ENCODE data around the gene CD22. TPM values are rescaled to one million over a fixed set of nuclear protein-coding genes. Genes with fewer than 3 reads are reported as not detected.
"Not testable (repeated sequence)": the region's sequence is repeated elsewhere in the genome, so short reads cannot be mapped to it uniquely, and the experiment has no call there.

Gene CD22
- total RNA-seq = 0.70 TPM
- long read RNA-seq = 0 reads

GRCh38 chr19:35328851-35329285 is at the start of gene CD22:
CD22 (plus strand) TSS chr19:35329187; CDS start chr19:35332041, 2,854 bp downstream.
- DNase-seq (ENCODE audit: low spot score) = no peak
- intact Hi-C loops (cut with DNase I) = no loop called here

GRCh38 chr19:35279374-35279773 is 49.6 kb upstream of the CD22 start:
- no peak for DNase-seq (ENCODE audit: low spot score)
- intact Hi-C loops (cut with DNase I) = no loop called here

DNA sequence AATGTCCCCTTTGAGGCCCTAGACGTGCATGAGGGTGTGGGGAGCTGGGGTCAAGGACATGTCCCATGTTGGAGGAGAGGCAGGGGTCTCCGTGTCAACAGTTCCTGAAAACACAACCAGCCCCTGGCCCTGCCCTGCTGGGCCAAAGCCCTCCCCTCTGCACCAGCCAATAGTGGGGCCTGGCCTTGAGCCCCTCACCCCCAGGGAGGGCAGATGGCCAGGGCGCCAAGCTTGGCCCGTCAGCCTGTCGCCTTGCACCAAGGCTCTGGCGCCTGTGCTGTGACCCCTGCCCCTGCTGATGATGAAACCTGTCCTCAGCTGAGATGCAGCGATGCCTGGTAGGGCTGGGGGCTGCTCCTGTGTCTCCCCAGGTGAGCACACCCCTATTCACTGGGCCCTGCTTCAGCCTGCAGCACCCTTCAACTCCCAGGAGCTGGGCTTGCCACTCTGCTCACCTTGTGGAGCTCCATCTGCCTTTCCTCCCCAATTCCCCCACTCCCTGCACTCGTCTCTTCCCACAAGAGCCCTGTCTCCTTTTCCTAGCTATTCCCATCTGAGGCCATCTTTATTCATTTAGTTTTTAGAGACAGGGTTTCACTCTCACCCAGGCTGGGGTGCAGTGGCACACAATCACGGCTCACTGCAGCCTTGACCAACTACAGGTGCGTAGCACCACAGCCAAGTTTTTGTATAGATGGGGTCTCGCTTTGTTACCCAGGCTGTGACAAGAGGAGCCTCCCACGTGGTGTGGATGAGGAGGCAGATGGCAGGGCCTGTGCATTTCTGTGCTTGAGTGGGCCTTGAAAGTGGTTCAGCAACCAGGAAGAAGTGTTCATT is 48.8 kb upstream of the CD22 start:
- no peak for DNase-seq (ENCODE audit: low spot score)
- intact Hi-C loops (cut with DNase I) = no loop called here

GRCh38 chr19:35281303-35281702 is 47.7 kb upstream of the CD22 start:
- intact Hi-C loops (cut with DNase I) = no loop called here

GRCh38 chr19:35284153-35285094 is 44.6 kb upstream of the CD22 start:
- DNase-seq (ENCODE audit: low spot score) = no peak
- intact Hi-C loops (cut with DNase I) = no loop called here

More at GRCh38 chr19:35281303-35281702, 47.7 kb upstream of the CD22 start:
- DNase-seq (ENCODE audit: low spot score) = no peak

DNA sequence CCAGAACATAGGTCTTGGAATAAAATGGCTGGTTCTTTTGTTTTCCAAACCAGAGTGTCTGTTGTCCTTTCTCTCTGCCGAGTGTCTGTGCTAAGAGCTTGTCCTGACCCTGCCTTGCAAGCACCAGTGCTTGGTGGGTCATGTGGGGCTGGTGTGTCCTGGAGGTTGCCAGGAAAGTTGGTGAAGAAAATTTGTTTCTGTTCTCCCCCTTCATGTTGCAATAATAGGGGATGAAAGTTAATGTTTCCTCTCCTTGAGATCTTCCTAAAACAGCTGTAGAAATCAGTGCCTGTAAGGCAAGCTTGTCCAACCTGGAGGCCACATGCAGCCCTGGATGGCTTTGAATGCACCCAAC is 43.9 kb upstream of the CD22 start:
- intact Hi-C loops (cut with DNase I) = no loop called here

GRCh38 chr19:35285465-35285864 is 43.5 kb upstream of the CD22 start:
- intact Hi-C loops (cut with DNase I); DNase-seq (ENCODE audit: low spot score): not testable (repeated sequence)

More for the DNA sequence above, 43.9 kb upstream of the CD22 start:
- DNase-seq (ENCODE audit: low spot score) = no peak

DNA sequence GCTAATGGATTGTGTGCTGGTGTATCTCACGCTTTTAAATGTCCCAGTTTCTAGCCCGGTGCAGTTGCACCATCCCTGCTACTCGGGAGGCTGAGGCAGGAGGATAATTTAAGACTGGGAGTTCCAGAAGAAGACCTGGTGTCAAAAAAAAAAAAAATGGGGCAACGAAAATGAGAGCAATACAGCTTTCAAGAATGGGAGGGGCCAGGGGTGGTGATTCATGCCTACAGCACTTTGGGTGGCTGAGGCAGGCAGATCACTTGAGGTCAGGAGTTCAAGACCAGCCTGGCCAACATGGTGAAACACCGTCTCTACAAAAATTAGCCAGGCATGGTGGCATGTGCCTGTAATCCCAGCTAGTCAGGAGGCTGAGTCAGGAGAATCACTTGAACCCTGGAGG is 42.9 kb upstream of the CD22 start:
- DNase-seq (ENCODE audit: low spot score); intact Hi-C loops (cut with DNase I): not testable (repeated sequence)

DNA sequence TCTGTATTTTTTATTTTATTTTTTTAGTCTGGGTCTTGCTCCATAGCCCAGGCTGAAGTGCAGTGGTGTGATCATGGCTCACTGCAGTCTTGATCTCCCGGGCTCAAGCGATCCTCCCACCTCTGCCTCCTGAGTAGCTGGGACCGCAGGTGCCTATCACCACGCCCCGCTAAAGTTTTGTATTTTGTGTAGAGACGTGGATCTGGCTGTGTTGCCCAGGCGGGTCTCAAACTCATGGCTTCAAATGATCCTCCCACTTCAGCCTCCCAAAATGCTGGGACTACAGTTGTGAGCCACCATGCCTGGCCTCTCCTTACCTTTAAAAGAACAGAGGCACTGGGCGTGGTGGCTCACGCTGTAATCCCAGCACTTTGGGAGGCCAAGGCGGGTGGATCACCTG is 41.3 kb upstream of the CD22 start:
- no peak for DNase-seq (ENCODE audit: low spot score)
- intact Hi-C loops (cut with DNase I) = no loop called here

DNA sequence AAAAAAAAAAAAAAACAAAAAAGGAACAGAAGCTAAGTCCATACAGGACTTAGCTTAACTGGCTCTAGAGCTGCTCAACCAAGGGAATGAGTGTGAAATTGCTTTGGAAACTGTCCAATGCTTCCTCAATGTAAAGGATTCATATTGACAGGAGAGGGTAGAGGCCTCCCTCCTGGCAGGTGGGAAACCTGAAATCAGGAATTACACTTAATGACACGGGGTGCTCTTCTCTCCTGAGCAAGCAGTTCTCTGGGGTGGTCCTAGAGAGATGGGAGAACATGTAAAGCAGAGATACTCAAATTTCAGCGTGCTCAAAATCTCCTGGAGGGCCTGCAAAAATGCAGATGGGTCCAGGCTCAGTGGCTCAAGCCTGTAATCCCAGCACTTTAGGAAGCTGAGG is 40.7 kb upstream of the CD22 start:
- intact Hi-C loops (cut with DNase I) = no loop called here
- DNase-seq (ENCODE audit: low spot score) = no peak

DNA sequence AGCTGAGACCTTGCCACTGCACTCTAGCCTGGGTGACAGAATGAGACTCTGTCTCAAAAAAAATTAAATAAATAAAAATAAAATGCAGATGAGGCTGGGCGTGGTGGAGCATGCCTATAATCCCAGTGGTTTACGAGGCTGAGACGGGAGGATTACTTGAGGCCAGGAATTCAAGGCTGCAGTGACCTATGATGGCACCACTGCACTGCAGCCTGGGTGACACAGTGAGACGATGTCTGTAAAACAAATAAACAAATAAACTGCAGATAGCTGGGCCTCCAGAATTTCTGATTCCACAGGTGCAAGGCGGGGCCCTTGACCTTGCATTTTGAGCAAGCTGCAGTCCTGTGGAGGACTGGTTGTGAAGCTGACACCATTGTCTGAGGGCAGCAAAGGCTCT is 40.1 kb upstream of the CD22 start:
- no peak for DNase-seq (ENCODE audit: low spot score)
- intact Hi-C loops (cut with DNase I) = no loop called here

DNA sequence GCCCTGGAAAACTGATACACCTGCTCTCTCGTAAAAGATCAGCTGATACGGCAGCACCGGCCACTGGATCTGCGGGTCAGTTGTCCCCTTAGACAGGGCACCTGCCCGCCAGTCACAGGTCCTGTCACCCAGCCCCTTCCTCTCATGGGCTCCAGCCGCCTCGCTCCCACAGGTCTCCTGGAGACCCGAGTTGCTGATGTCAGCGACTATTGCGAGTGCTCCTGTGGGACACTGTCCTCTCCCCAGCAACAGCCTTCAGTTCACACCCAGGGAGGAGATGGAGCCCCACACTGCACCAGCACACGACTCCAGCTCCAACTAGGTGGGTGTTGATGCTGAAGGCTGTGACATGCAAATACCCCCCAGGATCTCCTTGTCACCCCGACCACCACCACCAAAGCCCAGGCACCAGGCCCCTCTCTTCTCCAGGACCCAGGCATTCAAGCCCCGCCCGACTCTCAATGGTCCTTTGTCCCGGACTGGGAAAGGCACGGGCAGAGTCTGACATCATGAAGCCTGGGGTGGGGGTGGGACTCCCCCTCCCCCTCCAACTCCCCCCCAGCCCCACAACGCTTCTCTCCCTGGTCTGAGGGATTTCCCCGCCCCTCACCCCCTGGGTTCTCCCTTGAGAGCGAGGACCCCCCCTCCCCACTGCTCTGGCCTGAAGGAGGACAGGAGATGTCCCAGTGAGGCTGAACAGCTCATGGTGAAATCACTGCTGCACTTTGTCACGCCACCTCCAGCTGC is 38.4 kb upstream of the CD22 start:
- no peak for DNase-seq (ENCODE audit: low spot score)
- intact Hi-C loops (cut with DNase I) = no loop called here

DNA sequence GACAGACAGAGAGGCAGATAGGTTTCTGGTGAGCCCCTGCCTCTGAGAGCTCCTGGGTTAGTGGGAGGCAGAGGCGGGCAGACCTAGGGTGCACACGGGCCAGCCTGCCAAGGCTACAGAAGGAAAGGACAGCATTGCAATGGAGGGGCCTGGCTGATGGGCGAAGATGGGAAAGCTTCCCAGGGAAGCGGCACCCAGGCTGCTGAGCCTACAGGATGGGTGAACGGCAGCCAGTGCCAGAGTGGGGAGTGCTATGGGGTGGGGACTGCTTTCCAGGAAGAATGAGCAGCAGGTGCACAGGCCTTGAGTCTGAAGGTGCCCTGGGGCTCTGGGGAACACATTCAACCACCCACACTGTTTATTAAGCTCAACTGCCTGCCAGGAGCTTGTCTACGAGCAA is 37.7 kb upstream of the CD22 start:
- DNase-seq (ENCODE audit: low spot score) = no peak
- intact Hi-C loops (cut with DNase I) = no loop called here

GRCh38 chr19:35291916-35292315 is 37.1 kb upstream of the CD22 start, which contains the start of gene MAG:
MAG (plus strand) TSS chr19:35292161; CDS start chr19:35295409, 3,248 bp downstream.
- no peak for DNase-seq (ENCODE audit: low spot score)
- intact Hi-C loops (cut with DNase I) = no loop called here

DNA sequence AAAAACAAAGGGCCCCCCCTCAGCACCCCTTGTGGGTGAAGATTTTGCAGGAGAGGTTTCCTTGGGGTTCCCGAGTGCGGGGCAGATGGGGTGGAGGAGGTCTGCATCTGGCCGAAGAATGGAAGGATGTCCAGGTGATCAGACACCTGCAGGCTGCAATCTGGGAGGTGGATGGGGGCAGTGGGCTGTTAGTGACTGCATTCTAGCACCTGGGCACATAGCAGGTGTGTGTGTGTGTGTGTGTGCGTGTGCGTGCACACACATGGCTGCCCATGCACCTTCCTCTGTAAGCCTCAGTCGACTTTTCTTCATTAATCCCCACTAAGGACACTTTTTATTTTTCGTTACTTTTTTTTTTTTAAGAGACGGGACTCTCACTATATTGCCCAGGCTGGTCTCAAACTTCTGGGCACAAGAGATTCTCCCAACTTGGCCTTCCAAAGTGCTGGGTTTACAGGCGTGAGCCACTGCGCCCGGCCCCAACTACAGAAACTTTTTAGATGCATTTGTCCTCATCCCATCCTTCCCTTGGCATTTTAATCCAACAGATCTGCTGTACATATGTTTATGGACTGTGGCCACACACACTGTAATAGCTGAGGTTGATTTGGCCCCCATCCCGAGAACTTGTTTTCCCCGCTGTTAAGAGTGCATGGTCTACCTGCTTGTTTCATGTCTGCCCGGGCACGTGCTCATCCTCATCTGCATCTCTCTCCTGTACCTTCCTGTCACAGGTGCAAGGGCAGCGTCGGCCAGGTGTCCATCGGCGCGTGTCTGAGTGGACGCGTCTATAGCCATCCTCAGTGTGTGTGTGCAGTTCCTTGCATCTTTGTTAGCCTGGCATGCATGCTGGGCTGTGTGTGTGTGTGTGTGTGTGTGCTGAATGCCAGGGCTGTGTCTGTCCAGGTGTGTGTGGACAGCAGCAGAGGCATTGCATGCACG is 36.3 kb upstream of the CD22 start:
- no peak for DNase-seq (ENCODE audit: low spot score)
- intact Hi-C loops (cut with DNase I) = no loop called here

- intact Hi-C loops (cut with DNase I) = no loop called here
- no peak for DNase-seq (ENCODE audit: low spot score)
Observed at GRCh38 chr19:35293363-35293739, 35.6 kb upstream of the CD22 start.

DNA sequence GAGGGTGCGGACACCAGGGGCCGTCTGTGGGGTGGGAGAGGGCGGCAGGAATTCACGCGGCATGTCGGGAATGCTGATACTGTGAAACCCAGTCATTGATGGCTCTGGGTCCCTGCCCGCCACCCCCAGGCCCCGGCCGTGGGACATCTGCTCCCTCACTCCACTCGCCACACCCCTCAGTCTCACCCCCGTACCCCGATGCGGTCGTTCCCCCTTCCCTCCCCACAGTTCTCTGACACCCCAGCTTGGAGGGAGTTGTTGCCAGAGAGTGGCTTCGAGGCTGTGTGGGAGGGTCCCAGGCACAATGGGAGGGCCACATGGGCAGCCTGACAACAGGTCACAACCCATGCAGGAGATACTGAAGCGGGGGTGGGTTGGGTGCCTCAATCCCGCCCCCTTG is 35.2 kb upstream of the CD22 start:
- no peak for DNase-seq (ENCODE audit: low spot score)
- intact Hi-C loops (cut with DNase I) = no loop called here

DNA sequence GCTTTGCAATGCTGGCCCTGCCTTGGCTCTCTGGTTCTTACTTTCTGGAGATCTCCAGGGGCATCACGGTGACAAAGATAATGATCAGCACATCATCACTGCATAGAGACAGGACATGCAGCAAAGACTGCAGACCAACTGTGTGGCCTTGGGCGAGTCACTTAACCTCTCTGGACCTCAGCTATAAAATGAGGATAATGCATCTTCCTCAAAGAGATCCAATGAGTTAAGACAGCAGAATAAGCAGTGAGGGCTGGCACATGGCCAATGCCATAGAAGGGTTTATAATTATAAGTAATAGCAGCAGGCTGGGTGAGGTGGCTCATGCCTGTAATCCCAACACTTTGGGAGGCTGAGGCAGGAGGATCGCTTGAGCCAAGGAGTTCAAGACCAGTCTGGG is 34.7 kb upstream of the CD22 start:
- intact Hi-C loops (cut with DNase I) = no loop called here
- DNase-seq (ENCODE audit: low spot score) = no peak
